Measurements from ENCODE around the gene NUDT8. TPM values are rescaled to one million over a fixed set of nuclear protein-coding genes. Genes with fewer than 3 reads are reported as not detected.
A peak's percentile ranks its signal among the peaks of the same experiment; 100 is the strongest.

The NUDT8 gene
- total and polyA plus RNA-seq, 4 donors, result 6.3 to 22.3 (median 16.0) TPM

DNA sequence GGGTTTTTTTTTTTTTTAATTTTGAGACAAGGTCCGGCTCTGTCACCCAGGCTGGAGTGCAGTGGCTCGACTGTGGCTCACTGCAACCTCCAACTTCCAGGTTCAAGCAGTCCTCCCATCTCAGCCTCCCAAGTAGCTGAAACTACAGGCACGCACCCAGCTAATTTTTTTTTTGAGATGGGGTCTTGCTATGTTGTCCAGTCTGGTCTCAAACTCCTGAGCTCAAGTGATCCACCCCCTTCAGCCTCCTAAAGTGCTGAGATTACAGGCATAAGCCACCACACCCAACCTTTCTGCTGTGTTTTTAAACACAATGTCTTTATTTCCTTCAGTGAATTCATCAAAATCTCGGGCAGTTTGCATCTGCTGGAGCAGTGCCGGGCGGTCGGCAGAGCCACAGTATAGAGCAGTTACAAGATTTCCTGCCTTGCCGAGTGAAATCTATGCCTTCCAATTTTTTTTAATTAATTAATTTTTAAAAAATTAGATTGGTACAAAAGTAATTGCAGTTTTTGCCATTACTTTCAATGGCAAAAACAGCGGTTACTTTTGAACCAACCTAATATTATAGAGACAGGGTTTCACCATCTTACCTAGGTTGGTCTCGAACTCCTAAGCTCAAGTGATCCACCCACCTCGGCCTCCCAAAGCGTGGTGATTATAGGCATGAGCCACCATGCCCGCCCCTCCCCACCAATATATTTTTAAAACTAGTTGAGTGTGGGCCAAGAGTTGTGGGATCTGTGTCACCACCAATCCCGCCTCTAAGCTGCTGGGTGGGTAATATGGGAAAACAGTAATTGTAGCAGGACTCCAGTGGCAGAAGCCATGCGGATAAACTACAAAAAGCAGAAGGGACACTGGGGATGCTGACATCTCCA lies 23.5 kb upstream of the NUDT8 start:
- Histone ChIP-seq H3K9ac (ENCODE audit: insufficient read depth in 1 of 2, low read length in 2 of 2) (no peak overlapping the region), H3K36me3 (ENCODE audit: control insufficient read depth in 4 of 4, insufficient read depth in 4 of 4, low read length in 4 of 4) (no peaks in the 10 kb centered on the region), H3K27me3 (ENCODE audit: control insufficient read depth in 3 of 3, insufficient read depth in 3 of 3, low read length in 2 of 3) (peaks cover 0 to 4% (median 0%) of the 10 kb centered on the region in 3 donors), H3K4me3 (no peak overlapping the region), H3K4me1 (ENCODE audit: control insufficient read depth in 5 of 5, insufficient read depth in 5 of 5, low read length in 5 of 5) (peaks cover 0 to 4% (median 0%) of the 10 kb centered on the region in 5 donors), H3K9me3 (ENCODE audit: control insufficient read depth in 4 of 4, insufficient read depth in 3 of 4, low read length in 3 of 4) (peaks cover 0 to 5% (median 0%) of the 10 kb centered on the region in 4 donors), H3K27ac (ENCODE audit: low read depth in 1 of 2, low read length in 1 of 2) (no peak overlapping the region)
- 74 to 81% methylated on average over 15 of the region's 15 CpGs for WGBS, 2 donors
- TF ChIP-seq, protein P1, sequence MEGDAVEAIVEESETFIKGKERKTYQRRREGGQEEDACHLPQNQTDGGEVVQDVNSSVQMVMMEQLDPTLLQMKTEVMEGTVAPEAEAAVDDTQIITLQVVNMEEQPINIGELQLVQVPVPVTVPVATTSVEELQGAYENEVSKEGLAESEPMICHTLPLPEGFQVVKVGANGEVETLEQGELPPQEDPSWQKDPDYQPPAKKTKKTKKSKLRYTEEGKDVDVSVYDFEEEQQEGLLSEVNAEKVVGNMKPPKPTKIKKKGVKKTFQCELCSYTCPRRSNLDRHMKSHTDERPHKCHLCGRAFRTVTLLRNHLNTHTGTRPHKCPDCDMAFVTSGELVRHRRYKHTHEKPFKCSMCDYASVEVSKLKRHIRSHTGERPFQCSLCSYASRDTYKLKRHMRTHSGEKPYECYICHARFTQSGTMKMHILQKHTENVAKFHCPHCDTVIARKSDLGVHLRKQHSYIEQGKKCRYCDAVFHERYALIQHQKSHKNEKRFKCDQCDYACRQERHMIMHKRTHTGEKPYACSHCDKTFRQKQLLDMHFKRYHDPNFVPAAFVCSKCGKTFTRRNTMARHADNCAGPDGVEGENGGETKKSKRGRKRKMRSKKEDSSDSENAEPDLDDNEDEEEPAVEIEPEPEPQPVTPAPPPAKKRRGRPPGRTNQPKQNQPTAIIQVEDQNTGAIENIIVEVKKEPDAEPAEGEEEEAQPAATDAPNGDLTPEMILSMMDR (IDR thresholded peaks at IDR 0.05; ENCODE audit: control extremely low read depth, extremely low read depth), result no peak
- DNase-seq, result no peak
- ATAC-seq (ENCODE audit: insufficient read depth, low FRiP score), result no peak

DNA sequence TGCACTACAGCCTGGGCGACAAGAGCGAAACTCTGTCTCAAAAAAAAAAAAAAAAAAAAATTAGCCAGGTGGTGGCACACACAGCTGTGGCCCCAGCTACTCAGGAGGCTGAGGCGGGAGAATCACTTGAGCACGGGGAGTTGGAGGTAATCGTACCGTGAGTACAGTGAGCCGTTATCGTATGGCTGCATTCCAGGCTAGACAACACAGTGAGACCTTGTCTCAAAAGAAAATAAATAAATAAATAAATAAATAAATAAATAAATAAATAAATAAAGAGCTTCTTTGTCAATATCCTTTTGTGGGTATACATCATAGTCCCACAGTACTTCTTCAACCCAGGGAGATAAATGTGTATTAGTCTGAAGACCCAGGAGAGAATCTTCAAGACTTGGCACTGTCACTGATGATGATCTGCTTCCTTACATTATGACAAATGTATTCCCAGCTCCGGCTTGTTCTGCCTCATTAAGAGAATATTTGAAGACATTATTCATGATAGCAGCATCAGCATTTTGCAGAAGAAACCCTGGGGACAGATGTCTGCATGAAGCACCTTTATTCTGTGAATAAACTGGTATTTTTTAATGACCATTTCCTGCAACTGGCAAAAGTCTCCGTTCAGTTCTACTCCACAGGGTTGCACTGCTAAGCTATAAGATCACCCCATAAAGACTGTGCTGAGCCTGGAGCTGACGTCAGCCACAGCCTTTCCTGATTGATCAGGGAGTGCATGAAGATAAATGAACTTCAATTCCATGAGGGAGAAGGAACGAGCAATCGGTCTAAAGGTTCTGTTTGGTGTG lies 22.4 kb upstream of the NUDT8 start:
- H3K27ac ChIP-seq (ENCODE audit: low read depth in 1 of 2, low read length in 1 of 2), result no peak overlapping the region
- TF ChIP-seq, protein P1 (IDR thresholded peaks at IDR 0.05; ENCODE audit: control extremely low read depth, extremely low read depth), result no peak
- peak in 2 of 3 donors; percentile 30 to 45 for DNase-seq

DNA sequence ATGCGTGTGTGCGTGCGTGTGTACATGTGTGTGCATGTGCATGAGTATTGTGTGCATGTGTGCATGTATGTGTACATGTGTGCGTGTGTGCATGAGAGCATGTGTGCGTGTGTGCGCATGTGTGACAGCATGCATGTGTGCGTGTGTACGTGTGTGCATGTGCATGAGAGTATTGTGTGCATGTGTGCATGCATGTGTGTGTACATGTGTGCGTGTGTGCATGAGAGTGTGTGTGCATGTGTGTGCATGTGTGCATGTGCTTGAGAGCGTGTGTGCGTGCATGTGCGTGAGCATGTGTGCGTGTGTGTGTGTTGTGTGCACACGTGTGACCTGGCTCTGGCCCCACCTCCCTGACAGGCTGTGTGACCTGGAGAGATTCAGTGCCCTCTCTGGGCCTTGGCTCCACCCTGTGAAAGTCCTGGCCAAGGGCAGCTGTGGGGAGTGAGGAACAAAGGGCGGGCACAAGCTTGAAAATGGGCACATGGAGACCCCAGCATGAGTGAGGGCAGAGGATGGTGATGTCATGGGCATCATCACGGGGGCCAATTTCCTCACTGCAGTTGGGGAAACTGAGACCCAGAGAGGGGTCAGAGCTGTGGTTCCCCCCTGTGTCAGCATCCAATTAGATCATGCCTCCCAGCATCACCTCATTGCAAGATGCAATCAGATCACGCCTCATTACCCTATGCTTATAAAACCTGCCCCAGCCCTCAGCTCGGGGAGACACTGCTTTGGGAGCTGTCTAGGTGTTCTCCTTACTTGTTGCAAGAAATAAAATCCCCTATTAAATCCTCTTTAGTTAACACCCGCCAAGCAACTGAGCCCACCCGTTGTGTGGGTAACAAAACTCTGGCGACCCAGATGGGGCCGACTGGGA lies 20.1 kb upstream of the NUDT8 start:
- TF ChIP-seq, protein P1 (IDR thresholded peaks at IDR 0.05; ENCODE audit: control extremely low read depth, extremely low read depth), result no peak
- H3K27me3 ChIP-seq (ENCODE audit: control insufficient read depth in 3 of 3, insufficient read depth in 3 of 3, low read length in 2 of 3), result peaks cover 0 to 4% (median 0%) of the 10 kb centered on the region in 3 donors
- H3K36me3 ChIP-seq (ENCODE audit: control insufficient read depth in 4 of 4, insufficient read depth in 4 of 4, low read length in 4 of 4), result no peaks in the 10 kb centered on the region
- H3K27ac ChIP-seq (ENCODE audit: low read depth in 1 of 2, low read length in 1 of 2), result no peak overlapping the region
- H3K9me3 ChIP-seq (ENCODE audit: control insufficient read depth in 4 of 4, insufficient read depth in 3 of 4, low read length in 3 of 4), result peaks cover 0 to 5% (median 0%) of the 10 kb centered on the region in 4 donors
- no peak overlapping the region for H3K9ac ChIP-seq (ENCODE audit: insufficient read depth in 1 of 2, low read length in 2 of 2)
- ATAC-seq (ENCODE audit: insufficient read depth, low FRiP score), result no peak
- DNase-seq, result no peak
- H3K4me1 ChIP-seq (ENCODE audit: control insufficient read depth in 5 of 5, insufficient read depth in 5 of 5, low read length in 5 of 5), result peaks cover 0 to 4% (median 0%) of the 10 kb centered on the region in 5 donors
- WGBS, 2 donors, result 75 to 82% methylated on average over 22 of the region's 22 CpGs
- H3K4me3 ChIP-seq, result no peak overlapping the region

More for the DNA sequence above, 22.4 kb upstream of the NUDT8 start:
- Histone ChIP-seq H3K4me3 (no peak overlapping the region), H3K4me1 (ENCODE audit: control insufficient read depth in 5 of 5, insufficient read depth in 5 of 5, low read length in 5 of 5) (peaks cover 0 to 4% (median 0%) of the 10 kb centered on the region in 5 donors), H3K9me3 (ENCODE audit: control insufficient read depth in 4 of 4, insufficient read depth in 3 of 4, low read length in 3 of 4) (peaks cover 0 to 5% (median 0%) of the 10 kb centered on the region in 4 donors), H3K36me3 (ENCODE audit: control insufficient read depth in 4 of 4, insufficient read depth in 4 of 4, low read length in 4 of 4) (no peaks in the 10 kb centered on the region), H3K9ac (ENCODE audit: insufficient read depth in 1 of 2, low read length in 2 of 2) (no peak overlapping the region), H3K27me3 (ENCODE audit: control insufficient read depth in 3 of 3, insufficient read depth in 3 of 3, low read length in 2 of 3) (peaks cover 0 to 4% (median 0%) of the 10 kb centered on the region in 3 donors)
- no peak for ATAC-seq (ENCODE audit: insufficient read depth, low FRiP score)
- WGBS, 2 donors, result 58 to 61% methylated on average over 13 of the region's 13 CpGs

Measured in lung (tissue), 12 donors.